ENCODE measurements around the gene ATG3.

DNA sequence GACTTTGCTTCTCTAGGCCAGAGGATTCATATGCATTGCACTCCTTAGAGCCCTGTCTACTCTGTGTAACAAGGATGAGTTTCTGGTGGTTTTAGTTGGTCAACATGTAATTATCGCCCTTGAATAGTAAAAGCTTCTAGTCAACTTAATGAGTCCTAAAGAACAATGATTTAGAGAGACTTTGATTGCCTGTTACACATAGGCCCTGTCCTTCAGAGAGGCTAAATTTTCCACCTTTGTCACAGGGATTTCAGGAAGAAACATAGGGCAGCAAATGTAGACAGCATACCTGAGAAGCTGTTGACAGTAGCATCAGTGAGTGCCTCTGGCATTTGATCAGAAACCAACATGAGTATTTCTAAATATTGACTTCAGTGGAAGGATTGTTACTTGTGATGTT lies 69.6 kb downstream of the ATG3 start:
- TF ChIP-seq, protein P1, sequence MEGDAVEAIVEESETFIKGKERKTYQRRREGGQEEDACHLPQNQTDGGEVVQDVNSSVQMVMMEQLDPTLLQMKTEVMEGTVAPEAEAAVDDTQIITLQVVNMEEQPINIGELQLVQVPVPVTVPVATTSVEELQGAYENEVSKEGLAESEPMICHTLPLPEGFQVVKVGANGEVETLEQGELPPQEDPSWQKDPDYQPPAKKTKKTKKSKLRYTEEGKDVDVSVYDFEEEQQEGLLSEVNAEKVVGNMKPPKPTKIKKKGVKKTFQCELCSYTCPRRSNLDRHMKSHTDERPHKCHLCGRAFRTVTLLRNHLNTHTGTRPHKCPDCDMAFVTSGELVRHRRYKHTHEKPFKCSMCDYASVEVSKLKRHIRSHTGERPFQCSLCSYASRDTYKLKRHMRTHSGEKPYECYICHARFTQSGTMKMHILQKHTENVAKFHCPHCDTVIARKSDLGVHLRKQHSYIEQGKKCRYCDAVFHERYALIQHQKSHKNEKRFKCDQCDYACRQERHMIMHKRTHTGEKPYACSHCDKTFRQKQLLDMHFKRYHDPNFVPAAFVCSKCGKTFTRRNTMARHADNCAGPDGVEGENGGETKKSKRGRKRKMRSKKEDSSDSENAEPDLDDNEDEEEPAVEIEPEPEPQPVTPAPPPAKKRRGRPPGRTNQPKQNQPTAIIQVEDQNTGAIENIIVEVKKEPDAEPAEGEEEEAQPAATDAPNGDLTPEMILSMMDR (conservative IDR thresholded peaks at IDR 0.05 in 1 of 2, IDR thresholded peaks at IDR 0.05 in 1 of 2; ENCODE audit: extremely low read depth in 1 of 2, insufficient read depth in 1 of 2, low read depth in 1 of 2, low read length in 2 of 2), result no peak
- TF ChIP-seq EZH2 (IDR thresholded peaks at IDR 0.05; ENCODE audit: borderline replicate concordance, low read length), result no peak
